Heart left ventricle (tissue), 16 donors: ENCODE results near the gene DUSP16. TPM values are rescaled to one million over a fixed set of nuclear protein-coding genes. Genes with fewer than 3 reads are reported as not detected.

Source experiments
- ATAC-seq, 4 donors: fragments of 200-7000 bp; cut with Tn5 transposase; one replicate each; pipeline ENCODE4 v1.9.1; 2020 to 2022; ENCODE audit warnings: moderate library complexity in 4 of 4, mild to moderate bottlenecking in 3 of 4, moderate number of reproducible peaks in 1 of 4
- DNase-seq, 5 donors: peaks; one replicate each; pipeline ENCODE4 v3.0.0-alpha.2; 2020
- H3K27ac ChIP-seq, 12 donors: fragments of 200-600 bp; sonication (generic) in 4 of 12; one replicate each; pipeline versions ENCODE4 v1.5.0 to v1.8.0; 2016 to 2022; ENCODE audit warnings: mild to moderate bottlenecking in 2 of 12
- H3K27me3 ChIP-seq, 9 donors: fragments of 200-600 bp; sonication (generic) in 2 of 9; one replicate each; pipeline versions ENCODE4 v1.5.1 to v1.8.0; 2016 to 2022; ENCODE audit warnings: mild to moderate bottlenecking in 3 of 9
- H3K36me3 ChIP-seq, 9 donors: fragments of 200-600 bp; sonication (generic) in 2 of 9; one replicate each; pipeline versions ENCODE4 v1.5.0 to v1.8.0; 2018 to 2022; ENCODE audit warnings: mild to moderate bottlenecking in 2 of 9
- H3K4me1 ChIP-seq, 12 donors: fragments of 200-600 bp; sonication (generic) in 4 of 12; one replicate each; pipeline versions ENCODE4 v1.5.0 to v1.8.0; 2016 to 2022; ENCODE audit warnings: mild to moderate bottlenecking in 3 of 12
- H3K4me3 ChIP-seq, 12 donors: fragments of 200-600 bp; sonication (generic) in 4 of 12; one replicate each; pipeline versions ENCODE4 v1.5.0 to v1.8.0; 2017 to 2022; ENCODE audit warnings: mild to moderate bottlenecking in 9 of 12, moderate library complexity in 4 of 12
- H3K9me3 ChIP-seq, 12 donors: fragments of 200-600 bp; sonication (generic) in 4 of 12; one replicate each; pipeline versions ENCODE4 v1.5.0 to v1.8.0; 2016 to 2022; ENCODE audit warnings: mild to moderate bottlenecking in 1 of 12
- CTCF ChIP-seq, 12 donors: fragments of 200-600 bp; sonication (generic) in 4 of 12; IDR thresholded peaks; one replicate each; pipeline versions ENCODE4 v1.5.0 to v1.8.0; 2018 to 2022; ENCODE audit warnings: antibody characterized with exemption in 12 of 12, mild to moderate bottlenecking in 5 of 12
- POLR2A ChIP-seq, 2 donors: fragments of 450-650 bp; IDR thresholded peaks; one replicate each; pipeline ENCODE4 v1.6.1; 2017; ENCODE audit warnings: antibody characterized with exemption in 2 of 2, mild to moderate bottlenecking in 2 of 2, moderate library complexity in 2 of 2
- WGBS, 4 donors: extraction: QIAGEN DNeasy Blood & Tissue Kit in 2 of 4; methylation state at CpG; one replicate each; pipeline versions ENCODE4 v1.1.5 to v1.1.7; 2013 to 2018; 5-methylcytosine and 5-hydroxymethylcytosine counted together
- intact Hi-C, 10 donors: fragments of 100-400 bp; cut with DNase I; formaldehyde crosslinking; loops; one replicate each; pipeline versions ENCODE4 v1.11.1 to v1.14.2; 2022
- polyA plus RNA-seq, 2 donors: library from polyadenylated mRNA; stranded (reverse); fragments of 200-250 nt; gene quantifications; one replicate each; pipeline ENCODE4 v1.2.3, GENCODE V29; 2013
- total RNA-seq, 9 donors: library from RNA; depleted of rRNA in 2 of 9; stranded (reverse); fragments of >200 nt in 2 of 9; fragmentation: NEBNext Ultra II Directional in 3 of 9; extraction: Animal tissue kit (Norgen Biotek cat#: 25700) in 3 of 9; gene quantifications; one replicate each; pipeline versions ENCODE4 v1.1.0 to v1.2.4, GENCODE V29; 2016 to 2023
- donor health status: ischemic (EF 13 %, LVEDD 7.1; RV severe dilation, severe dysfunction).
- donor health status: healthy with polysubstance abuse.
- donor health status: DM: no; HTN: yes; CAD: no.
- donor health status: DM: no; HTN: no; CAD: no.
- donor health status: ischemic (EF 25% LVEDD 6.9; RV normal size, moderate dysfunction).
- donor health status: ischemic (EF 25% LVEDD 5.7; RV mildly dilated, moderate dysfunction).
- donor health status: healthy.
- donor health status: DM: yes; HTN: yes; CAD: no.
- donor health status: ischemic (EF 35%, LVEDD 5.7; RV mildly dilated, moderate dysfunction).
- donor health status: nonischemic (EF 11% LVEDD 7.7; RV severe dilation, severe dysfunction).
- donor health status: DM: yes; HTN: yes; CAD: no.
- donor health status: PGD.
- donor health status: ischemic (EF 29% LVEDD 5.4; RV normal size, mild dysfunction).
- donor health status: nonischemic (EF 23%, LVEDD 6.1; RV moderate dilation, normal function).

Gene DUSP16
- total and polyA plus RNA-seq, 11 donors: 2.5 to 24.7 (median 15.1) TPM

GRCh38 chr12:12440784-12441428 is 121.8 kb downstream of the DUSP16 start:
- H3K4me1 ChIP-seq: peaks cover 0 to 59% (median 28%) of the 10 kb centered on the region in 12 donors
- intact Hi-C loops: loop anchor here in 1 of 10 donors (5.0 kb wide), 2 partner anchors 44 to 121 kb away; partner anchors contain the start of gene DUSP16
- H3K9me3 ChIP-seq: no peaks in the 10 kb centered on the region
- ATAC-seq (no peak), DNase-seq (no peak)
- H3K27me3 ChIP-seq: no peaks in the 10 kb centered on the region
- H3K4me3 ChIP-seq: no peak overlapping the region
- peak overlapping the region in 2 of 12 donors; percentile 76 to 80 for H3K27ac ChIP-seq
- no peak for TF ChIP-seq POLR2A (IDR thresholded peaks at IDR 0.05)
- no peak for TF ChIP-seq CTCF (IDR thresholded peaks at IDR 0.05)
- 86 to 93% (median 90%) methylated on average over 4 of the region's 4 CpGs for WGBS, 4 donors
- peaks cover 0 to 15% (median 5%) of the 10 kb centered on the region in 9 donors for H3K36me3 ChIP-seq

DNA sequence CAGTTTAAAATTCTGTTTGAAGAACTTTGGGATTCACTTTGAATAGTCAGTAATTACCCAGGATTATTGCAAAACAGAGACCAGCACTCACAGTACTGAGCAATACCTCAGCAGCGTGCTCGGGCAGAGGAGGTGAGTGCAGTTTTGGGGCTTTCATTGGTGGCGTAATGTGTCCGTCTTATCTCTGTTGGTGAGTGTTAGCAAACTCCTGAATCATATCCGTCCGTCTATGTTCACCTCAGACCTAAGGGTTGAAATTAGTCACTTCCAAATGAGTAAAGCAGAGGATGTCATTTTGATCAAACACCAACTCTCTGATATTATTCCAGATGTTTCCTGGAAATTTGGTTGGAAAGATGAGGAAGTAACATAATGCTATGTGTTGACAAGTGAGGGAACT is 123.0 kb downstream of the DUSP16 start:
- Histone ChIP-seq H3K4me1 (peaks cover 0 to 55% (median 28%) of the 10 kb centered on the region in 12 donors), H3K27ac (peak overlapping the region in 3 of 12 donors; percentile 4 to 80 (median 26)), H3K27me3 (no peaks in the 10 kb centered on the region), H3K36me3 (peaks cover 0 to 18% (median 8%) of the 10 kb centered on the region in 9 donors), H3K4me3 (no peak overlapping the region), H3K9me3 (no peaks in the 10 kb centered on the region)
- DNase-seq (peak in 1 of 5 donors; percentile 21), ATAC-seq (peak in 2 of 4 donors; percentile 14 to 82)
- TF ChIP-seq POLR2A (IDR thresholded peaks at IDR 0.05): no peak
- no peak for TF ChIP-seq CTCF (IDR thresholded peaks at IDR 0.05)
- intact Hi-C loops: loop anchor here in 1 of 10 donors (5.0 kb wide), 2 partner anchors 42 to 123 kb away; partner anchors contain the start of gene DUSP16
- WGBS, 4 donors: 56 to 69% (median 59%) methylated on average over 6 of the region's 6 CpGs

- H3K9me3 ChIP-seq: no peaks in the 10 kb centered on the region
- TF ChIP-seq POLR2A (IDR thresholded peaks at IDR 0.05) (no peak), CTCF (IDR thresholded peaks at IDR 0.05) (no peak)
- intact Hi-C loops: no loop called here
- peaks cover 0 to 37% (median 7%) of the 10 kb centered on the region in 12 donors for H3K4me1 ChIP-seq
- peaks cover 0 to 18% (median 8%) of the 10 kb centered on the region in 9 donors for H3K36me3 ChIP-seq
- no peaks in the 10 kb centered on the region for H3K27me3 ChIP-seq
- H3K27ac ChIP-seq: no peak overlapping the region
- ATAC-seq (no peak), DNase-seq (no peak)
- WGBS, 4 donors: 88 to 94% (median 91%) methylated on average over 2 of the region's 2 CpGs
- H3K4me3 ChIP-seq: no peak overlapping the region
Observed at GRCh38 chr12:12436831-12437345, 125.8 kb downstream of the DUSP16 start.

GRCh38 chr12:12433203-12433731 is 129.4 kb downstream of the DUSP16 start:
- ATAC-seq (no peak), DNase-seq (no peak)
- Histone ChIP-seq H3K9me3 (no peaks in the 10 kb centered on the region), H3K4me3 (no peak overlapping the region), H3K27ac (no peak overlapping the region), H3K4me1 (peaks cover 0 to 14% (median 0%) of the 10 kb centered on the region in 12 donors), H3K27me3 (no peaks in the 10 kb centered on the region), H3K36me3 (peaks cover 0 to 18% (median 8%) of the 10 kb centered on the region in 9 donors)
- 83 to 95% (median 84%) methylated on average over 4 of the region's 4 CpGs for WGBS, 4 donors
- TF ChIP-seq POLR2A (IDR thresholded peaks at IDR 0.05) (no peak), CTCF (IDR thresholded peaks at IDR 0.05) (no peak)
- intact Hi-C loops: no loop called here
